CD4-positive, alpha-beta T cell treated with Interleukin-17A for 1 hour (primary cell): ENCODE results near the gene ORMDL2.
A peak's percentile ranks its signal among the peaks of the same experiment; 100 is the strongest.
"Not testable (repeated sequence)": the region's sequence is repeated elsewhere in the genome, so short reads cannot be mapped to it uniquely, and the experiment has no call there.

ENCODE experiments used
- DNase-seq: peaks from one replicate; pipeline ENCODE4 v3.0.0-alpha.2; 2020

The ORMDL2 gene

GRCh38 chr12:55829967-55830600 lies 12.2 kb downstream of the ORMDL2 start:
- DNase-seq = peak; percentile 32

GRCh38 chr12:55830601-55831446 lies 13.0 kb downstream of the ORMDL2 start:
- peak; percentile 64 for DNase-seq

GRCh38 chr12:55831447-55831815 lies 13.6 kb downstream of the ORMDL2 start:
- no peak for DNase-seq

GRCh38 chr12:55833056-55833455 lies 15.2 kb downstream of the ORMDL2 start:
- DNase-seq = no peak

- DNase-seq = not testable (repeated sequence)
Observed at GRCh38 chr12:55834400-55834799, 16.6 kb downstream of the ORMDL2 start.

GRCh38 chr12:55838361-55838760 lies 20.5 kb downstream of the ORMDL2 start:
- DNase-seq = no peak

GRCh38 chr12:55839345-55840140 lies 21.7 kb downstream of the ORMDL2 start:
- no peak for DNase-seq

GRCh38 chr12:55840581-55841351 lies 22.9 kb downstream of the ORMDL2 start:
- no peak for DNase-seq

- DNase-seq = no peak
Observed at GRCh38 chr12:55842681-55843429, 25.0 kb downstream of the ORMDL2 start, which contains the start of gene MMP19. TSS of gene MMP19 (minus strand) at chr12:55842936. CDS start at chr12:55842830, 106 bp downstream.

- no peak for DNase-seq
Observed at GRCh38 chr12:55843431-55843830, 25.6 kb downstream of the ORMDL2 start.

GRCh38 chr12:55844961-55845360 lies 27.1 kb downstream of the ORMDL2 start:
- DNase-seq = no peak

- no peak for DNase-seq
Observed at GRCh38 chr12:55845361-55845760, 27.5 kb downstream of the ORMDL2 start.

- DNase-seq = no peak
Observed at GRCh38 chr12:55845785-55846496, 28.1 kb downstream of the ORMDL2 start.

- DNase-seq = no peak
Observed at GRCh38 chr12:55847033-55847432, 29.2 kb downstream of the ORMDL2 start.

GRCh38 chr12:55847603-55848291 lies 29.9 kb downstream of the ORMDL2 start:
- peak; percentile 16 for DNase-seq

GRCh38 chr12:55849616-55850343 lies 31.9 kb downstream of the ORMDL2 start:
- DNase-seq = no peak

GRCh38 chr12:55850401-55850800 lies 32.6 kb downstream of the ORMDL2 start:
- DNase-seq = no peak

GRCh38 chr12:55850893-55851292 lies 33.1 kb downstream of the ORMDL2 start:
- no peak for DNase-seq

- DNase-seq = no peak
Observed at GRCh38 chr12:55852740-55853139, 34.9 kb downstream of the ORMDL2 start.

GRCh38 chr12:55861396-55861795 lies 43.6 kb downstream of the ORMDL2 start:
- no peak for DNase-seq
